IMR-90 (cell line): ENCODE data around the gene EXPH5. TPM values are rescaled to one million over a fixed set of nuclear protein-coding genes. Genes with fewer than 3 reads are reported as not detected.

ENCODE experiments used
- ATAC-seq: fragments of 200-7000 bp; cut with Tn5 transposase; 2 replicates; pipeline ENCODE4 v1.9.1; 2020; ENCODE audit warnings: low read depth, mild to moderate bottlenecking, moderate library complexity
- BruUV-seq: library from RNA; stranded (reverse); fragments of 400-500 nt; replicated peaks from 2 replicates; lab custom pipeline; 2021; lab: Mats Ljungman, UMichigan
- CTCF ChIA-PET: fragments of 300-600 bp; formaldehyde crosslinking; extraction: SDS; loops from one replicate; lab custom pipeline; 2021; ENCODE audit warnings: antibody characterized with exemption; lab: Yijun Ruan, JAX
- POLR2A ChIA-PET: fragments of 300-600 bp; sonication (Branson Sonifier 250); formaldehyde crosslinking; loops from one replicate; lab custom pipeline; 2022; ENCODE audit warnings: antibody characterized with exemption; ENCODE audit not compliant: unreplicated experiment; lab: Charles Lee
- DNase-seq: peaks from one replicate; pipeline ENCODE4 v3.0.0; 2013
- H2AFZ ChIP-seq: replicated peaks from 2 replicates; pipeline ENCODE3; 2013; ENCODE audit warnings: low read length, mild to moderate bottlenecking; ENCODE audit not compliant: poor library complexity
- H2AK5ac ChIP-seq: 2 replicates; pipeline ENCODE4 v1.6.1; 2013; ENCODE audit warnings: low read depth, low read length, inconsistent platforms
- H2AK9ac ChIP-seq: replicated peaks from 2 replicates; pipeline ENCODE3; 2013; ENCODE audit warnings: mild to moderate bottlenecking, low read depth, low read length, moderate library complexity; ENCODE audit not compliant: poor library complexity
- H2BK120ac ChIP-seq: 2 replicates; pipeline ENCODE4 v1.6.1; 2013; ENCODE audit warnings: low read depth, low read length, inconsistent platforms
- H2BK15ac ChIP-seq: 3 replicates; pipeline ENCODE4 v1.6.1; 2013; ENCODE audit warnings: low read depth, low read length, inconsistent platforms
- H2BK20ac ChIP-seq: 2 replicates; pipeline ENCODE4 v1.6.1; 2013; ENCODE audit warnings: low read depth, mild to moderate bottlenecking, inconsistent platforms, low read length, moderate library complexity
- H2BK5ac ChIP-seq: 2 replicates; pipeline ENCODE4 v1.6.1; 2013; ENCODE audit warnings: mild to moderate bottlenecking, low read depth, low read length, inconsistent platforms; ENCODE audit not compliant: poor library complexity, severe bottlenecking
- H3K14ac ChIP-seq: replicated peaks from 2 replicates; pipeline ENCODE4 v1.6.1; 2013; ENCODE audit warnings: low read depth, low read length, inconsistent platforms
- H3K18ac ChIP-seq: 2 replicates; pipeline ENCODE4 v1.6.1; 2013; ENCODE audit warnings: low read depth, low read length, control low read depth
- H3K23ac ChIP-seq: 2 replicates; pipeline ENCODE4 v1.6.1; 2013; ENCODE audit warnings: low read depth, low read length, inconsistent platforms
- H3K27ac ChIP-seq: 2 replicates; pipeline ENCODE4 v1.5.1; 2013; ENCODE audit warnings: mild to moderate bottlenecking, control low read depth, low read length; ENCODE audit not compliant: insufficient read depth
- H3K27me3 ChIP-seq: 2 replicates; pipeline ENCODE4 v1.6.1; 2013; ENCODE audit warnings: low read length; ENCODE audit not compliant: control insufficient read depth, insufficient read depth
- H3K36me3 ChIP-seq: 2 replicates; pipeline ENCODE4 v1.6.1; 2013; ENCODE audit warnings: low read length, mixed read lengths; ENCODE audit not compliant: control insufficient read depth, insufficient read depth
- H3K4ac ChIP-seq: 2 replicates; pipeline ENCODE4 v1.6.1; 2013; ENCODE audit warnings: low read depth, low read length, inconsistent platforms
- H3K4me1 ChIP-seq: 2 replicates; pipeline ENCODE4 v1.6.1; 2013; ENCODE audit warnings: low read length, mixed read lengths; ENCODE audit not compliant: control insufficient read depth, insufficient read depth
- H3K4me2 ChIP-seq: 2 replicates; pipeline ENCODE4 v1.6.1; 2013; ENCODE audit warnings: low read depth, mild to moderate bottlenecking, control low read depth, low read length, moderate library complexity
- H3K4me3 ChIP-seq: 2 replicates; pipeline ENCODE4 v1.5.1; 2013; ENCODE audit warnings: low read depth, mild to moderate bottlenecking, control low read depth, low read length, moderate library complexity; ENCODE audit not compliant: insufficient read depth
- H3K56ac ChIP-seq: 2 replicates; pipeline ENCODE4 v1.6.1; 2013; ENCODE audit warnings: low read length, inconsistent platforms; ENCODE audit not compliant: insufficient read depth; ENCODE audit errors: extremely low read depth
- H3K79me1 ChIP-seq, 2 experiments: 2 replicates each; pipeline ENCODE4 v1.6.1; 2013; ENCODE audit warnings: low read length in 2 of 2, inconsistent platforms in 1 of 2, low read depth in 1 of 2
- H3K9ac ChIP-seq: 2 replicates; pipeline ENCODE4 v1.6.1; 2013; ENCODE audit warnings: low read depth, low read length, control low read depth
- H3K9me1 ChIP-seq: 2 replicates; pipeline ENCODE4 v1.6.1; 2013; ENCODE audit warnings: low read length, inconsistent platforms; ENCODE audit not compliant: insufficient read depth
- H3K9me3 ChIP-seq: 2 replicates; pipeline ENCODE4 v1.6.1; 2013; ENCODE audit warnings: low read length; ENCODE audit not compliant: control insufficient read depth, insufficient read depth
- H4K20me1 ChIP-seq: 2 replicates; pipeline ENCODE4 v1.6.1; 2013; ENCODE audit warnings: low read length, inconsistent platforms; ENCODE audit not compliant: insufficient read depth
- H4K5ac ChIP-seq: 2 replicates; pipeline ENCODE4 v1.6.1; 2013; ENCODE audit warnings: mild to moderate bottlenecking, low read depth, low read length, control low read depth
- H4K8ac ChIP-seq, 2 experiments: 2 replicates each; pipeline ENCODE4 v1.6.1; 2013; ENCODE audit warnings: low read depth in 2 of 2, low read length in 2 of 2, control low read depth in 1 of 2, inconsistent platforms in 1 of 2
- H4K91ac ChIP-seq: 2 replicates; pipeline ENCODE4 v1.6.1; 2013; ENCODE audit warnings: low read depth, low read length, inconsistent platforms; ENCODE audit not compliant: insufficient read depth
- CEBPB ChIP-seq: IDR thresholded peaks from 2 replicates; pipeline ENCODE4 v1.6.1; 2012; ENCODE audit warnings: low read depth, low read length, improper control_type of control experiment
- FOS ChIP-seq: fragments of 150-350 bp; IDR thresholded peaks from 2 replicates; pipeline ENCODE4 v1.6.1; 2016; ENCODE audit warnings: low read depth, low read length
- MAFK ChIP-seq: IDR thresholded peaks from 2 replicates; pipeline ENCODE4 v1.6.1; 2012; ENCODE audit warnings: low read depth, low read length, improper control_type of control experiment
- MAZ ChIP-seq: IDR thresholded peaks from 2 replicates; pipeline ENCODE4 v1.6.1; 2012; ENCODE audit warnings: low read depth, mild to moderate bottlenecking, low read length, improper control_type of control experiment, moderate library complexity, borderline replicate concordance
- MXI1 ChIP-seq: IDR thresholded peaks from 2 replicates; pipeline ENCODE4 v1.6.1; 2012; ENCODE audit warnings: low read depth, mild to moderate bottlenecking, low read length, moderate library complexity, borderline replicate concordance
- RAD21 ChIP-seq: IDR thresholded peaks from 2 replicates; pipeline ENCODE4 v1.6.1; 2012; ENCODE audit warnings: low read length, improper control_type of control experiment
- RCOR1 ChIP-seq: IDR thresholded peaks from 2 replicates; pipeline ENCODE4 v1.6.1; 2012; ENCODE audit warnings: mild to moderate bottlenecking, low read length, improper control_type of control experiment; ENCODE audit not compliant: insufficient replicate concordance
- RFX5 ChIP-seq: IDR thresholded peaks from 2 replicates; pipeline ENCODE4 v1.8.0; 2012; ENCODE audit warnings: low read depth, mild to moderate bottlenecking, low read length, moderate library complexity
- SMC3 ChIP-seq: fragments of 150-350 bp; IDR thresholded peaks from 2 replicates; pipeline ENCODE4 v1.6.1; 2016; ENCODE audit warnings: low read depth, mild to moderate bottlenecking, antibody characterized with exemption, low read length, moderate library complexity
- WGBS, 2 experiments: methylation state at CpG; one replicate each; pipeline versions ENCODE4 v1.1.5 to v1.1.7; 2013; ENCODE audit warnings: missing lambda C conversion rate in 2 of 2; ENCODE audit not compliant: insufficient read length in 1 of 2; ENCODE audit errors: extremely low coverage in 2 of 2; 5-methylcytosine and 5-hydroxymethylcytosine counted together
- dilution Hi-C: fragments of 300-500 bp; cut with HindIII; formaldehyde crosslinking; loops from one replicate; pipeline ENCODE4 v1.14.3; 2018; ENCODE audit warnings: low sequenced_read_pairs; ENCODE audit not compliant: unreplicated experiment
- in situ Hi-C: fragments of 300-500 bp; cut with MboI; formaldehyde crosslinking; loops from 3 replicates; pipeline ENCODE4 v1.14.3; 2019; ENCODE audit warnings: low sequenced_read_pairs, inconsistent platforms, mixed read lengths
- intact Hi-C: fragments of 100-400 bp; cut with micrococcal nuclease; formaldehyde crosslinking; loops from 2 replicates; pipeline ENCODE4 v1.10.0; 2022
- polyA plus RNA-seq, 3 experiments: library from polyadenylated mRNA; depleted of rRNA; stranded (reverse); fragments of >200 nt; gene quantifications; 2 replicates each; pipeline ENCODE4 v1.2.3, GENCODE V29; 2012; ENCODE audit warnings: low replicate concordance in 1 of 3
- total RNA-seq: library from RNA; depleted of rRNA; stranded (reverse); fragments of >200 nt; gene quantifications from 2 replicates; pipeline ENCODE4 v1.2.3, GENCODE V29; 2012
- TF ChIP-seq, protein P1 (sequence below): fragments of 150-350 bp; IDR thresholded peaks from 2 replicates; pipeline ENCODE4 v1.6.1; 2017; ENCODE audit warnings: mild to moderate bottlenecking, antibody characterized with exemption, low read length, low read depth
- TF ChIP-seq, protein P2 (sequence below): fragments of 150-350 bp; IDR thresholded peaks from 2 replicates; pipeline ENCODE4 v1.6.1; 2016; ENCODE audit warnings: low read depth, mild to moderate bottlenecking, low read length, moderate library complexity, borderline replicate concordance

EXPH5 gene
- total and polyA plus RNA-seq, 2 of the 4 experiments (the other 2 are of a cell fraction), result 0.05 to 0.72 TPM

DNA sequence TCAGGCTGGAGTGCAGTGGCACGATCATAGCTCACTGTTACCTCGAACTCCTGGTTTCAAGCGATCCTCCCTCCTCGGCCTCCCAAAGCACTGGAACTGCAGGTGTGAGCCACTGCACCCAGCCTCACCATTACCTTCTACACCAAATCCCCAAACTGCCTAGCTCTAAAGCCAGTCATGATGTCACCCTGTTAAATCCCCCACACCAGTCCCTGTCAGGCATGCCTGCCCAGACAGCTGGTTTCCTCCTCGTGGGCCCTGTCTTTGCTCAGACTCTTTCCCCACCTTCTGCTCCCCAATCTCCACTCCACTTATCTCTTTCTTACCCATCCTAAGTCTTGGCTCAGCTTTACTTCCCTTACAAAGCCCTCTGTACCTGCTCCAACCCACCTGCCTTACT is 12.5 kb upstream of the EXPH5 start:
- Histone ChIP-seq H3K23ac (no peak overlapping the region), H3K4me2 (no peak overlapping the region), H3K4me3 (no peak overlapping the region), H4K5ac (no peak overlapping the region), H4K91ac (no peak overlapping the region), H3K4me1 (no peaks in the 10 kb centered on the region; the same call in 1 of the 2 replicates), H3K4ac (no peak overlapping the region), H3K9me3 (no peaks in the 10 kb centered on the region), H2BK5ac (no peak overlapping the region), H3K9ac (no peak overlapping the region), H2BK15ac (no peak overlapping the region), H3K36me3 (no peaks in the 10 kb centered on the region), H4K20me1 (no peaks in the 10 kb centered on the region), H2AFZ (peak overlapping the region; percentile 22), H3K18ac (no peak overlapping the region), H2AK9ac (no peak overlapping the region), H2AK5ac (no peak overlapping the region), H3K79me1 (no peaks in the 10 kb centered on the region), H3K27me3 (peaks cover 2% of the 10 kb centered on the region; the same call in 1 of the 2 replicates), H3K9me1 (no peaks in the 10 kb centered on the region), H3K56ac (no peak overlapping the region), H3K14ac (no peak overlapping the region), H4K8ac (no peak overlapping the region), H2BK20ac (no peak overlapping the region), H3K27ac (no peak overlapping the region), H2BK120ac (no peak overlapping the region)
- ChIA-PET CTCF (interaction anchor here (0.7 kb wide), 1 partner anchor 17 kb away, joined by 3 read pairs; no protein-coding TSS in a partner anchor), POLR2A (no interaction called here)
- dilution Hi-C loops (no loop called here), intact Hi-C loops (loop anchor here (10.0 kb wide), 1 partner anchor 1061 kb away; no protein-coding TSS in a partner anchor), in situ Hi-C loops (no loop called here)
- no peak for DNase-seq
- no peak for TF ChIP-seq MAFK
- TF ChIP-seq RFX5, result no peak
- TF ChIP-seq, protein P1, sequence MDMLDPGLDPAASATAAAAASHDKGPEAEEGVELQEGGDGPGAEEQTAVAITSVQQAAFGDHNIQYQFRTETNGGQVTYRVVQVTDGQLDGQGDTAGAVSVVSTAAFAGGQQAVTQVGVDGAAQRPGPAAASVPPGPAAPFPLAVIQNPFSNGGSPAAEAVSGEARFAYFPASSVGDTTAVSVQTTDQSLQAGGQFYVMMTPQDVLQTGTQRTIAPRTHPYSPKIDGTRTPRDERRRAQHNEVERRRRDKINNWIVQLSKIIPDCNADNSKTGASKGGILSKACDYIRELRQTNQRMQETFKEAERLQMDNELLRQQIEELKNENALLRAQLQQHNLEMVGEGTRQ, result no peak
- TF ChIP-seq, protein P2, sequence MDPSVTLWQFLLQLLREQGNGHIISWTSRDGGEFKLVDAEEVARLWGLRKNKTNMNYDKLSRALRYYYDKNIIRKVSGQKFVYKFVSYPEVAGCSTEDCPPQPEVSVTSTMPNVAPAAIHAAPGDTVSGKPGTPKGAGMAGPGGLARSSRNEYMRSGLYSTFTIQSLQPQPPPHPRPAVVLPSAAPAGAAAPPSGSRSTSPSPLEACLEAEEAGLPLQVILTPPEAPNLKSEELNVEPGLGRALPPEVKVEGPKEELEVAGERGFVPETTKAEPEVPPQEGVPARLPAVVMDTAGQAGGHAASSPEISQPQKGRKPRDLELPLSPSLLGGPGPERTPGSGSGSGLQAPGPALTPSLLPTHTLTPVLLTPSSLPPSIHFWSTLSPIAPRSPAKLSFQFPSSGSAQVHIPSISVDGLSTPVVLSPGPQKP, result no peak
- TF ChIP-seq CEBPB, result no peak
- no peak for TF ChIP-seq SMC3
- no peak for TF ChIP-seq MXI1
- TF ChIP-seq FOS, result no peak
- TF ChIP-seq RCOR1, result no peak
- no peak for TF ChIP-seq MAZ
- TF ChIP-seq RAD21, result no peak
- WGBS, 2 experiments, result 60% methylated on average over 2 of the region's 5 CpGs; no CpG with 5 or more reads in 1 of the 2 experiments
- ATAC-seq, result no peak
- BruUV-seq, result no TSS peak
